Loucy (cell line): ENCODE data around the gene GALNT10.

Source experiments
- H2AFZ ChIP-seq: fragments of 200-600 bp; sonication (generic); 2 replicates; pipeline ENCODE4 v1.6.0; 2016; ENCODE audit warnings: antibody characterized with exemption, mild to moderate bottlenecking, low read length, moderate library complexity
- H3F3A ChIP-seq: fragments of 200-600 bp; 2 replicates; pipeline ENCODE4 v1.6.0; 2016; ENCODE audit warnings: antibody characterized with exemption, low read depth, mild to moderate bottlenecking
- H3K27me3 ChIP-seq: fragments of 200-600 bp; sonication (generic); 2 replicates; pipeline ENCODE4 v1.6.1; 2014; ENCODE audit warnings: low read length, mild to moderate bottlenecking; ENCODE audit not compliant: insufficient read depth, poor library complexity, severe bottlenecking
- H3K36me3 ChIP-seq: fragments of 200-600 bp; sonication (generic); 2 replicates; pipeline ENCODE4 v1.6.1; 2016; ENCODE audit warnings: low read length; ENCODE audit not compliant: insufficient read depth
- H3K4me1 ChIP-seq: fragments of 200-600 bp; sonication (generic); 2 replicates; pipeline ENCODE4 v1.5.1; 2014; ENCODE audit warnings: low read length, mild to moderate bottlenecking; ENCODE audit not compliant: insufficient read depth, poor library complexity, severe bottlenecking
- H3K4me2 ChIP-seq: fragments of 200-600 bp; sonication (generic); 2 replicates; pipeline ENCODE4 v1.6.0; 2014; ENCODE audit warnings: antibody characterized with exemption, low read length, low read depth, mild to moderate bottlenecking; ENCODE audit not compliant: poor library complexity, severe bottlenecking
- H3K4me3 ChIP-seq: fragments of 200-600 bp; sonication (generic); 2 replicates; pipeline ENCODE4 v1.5.1; 2014; ENCODE audit warnings: low read length, mild to moderate bottlenecking, mixed read lengths; ENCODE audit not compliant: poor library complexity, severe bottlenecking
- H3K79me2 ChIP-seq: fragments of 200-600 bp; sonication (generic); 2 replicates; pipeline ENCODE4 v1.6.1; 2014; ENCODE audit warnings: low read length; ENCODE audit not compliant: insufficient read depth
- H3K9ac ChIP-seq: fragments of 200-600 bp; sonication (generic); 2 replicates; pipeline ENCODE4 v1.6.0; 2014; ENCODE audit warnings: mild to moderate bottlenecking, low read depth, low read length, moderate library complexity; ENCODE audit not compliant: poor library complexity, severe bottlenecking
- H3K9me2 ChIP-seq: fragments of 200-600 bp; sonication (generic); replicated peaks from 2 replicates; pipeline ENCODE4 v1.6.1; 2016; ENCODE audit warnings: low read depth, low read length, mixed read lengths
- H3K9me3 ChIP-seq: fragments of 200-600 bp; sonication (generic); 2 replicates; pipeline ENCODE4 v1.6.1; 2014; ENCODE audit warnings: mild to moderate bottlenecking, antibody characterized with exemption, low read length, low read depth; ENCODE audit not compliant: insufficient read depth
- H4K20me1 ChIP-seq: fragments of 200-600 bp; sonication (generic); 2 replicates; pipeline ENCODE4 v1.6.0; 2014; ENCODE audit warnings: antibody characterized with exemption, low read length, mild to moderate bottlenecking; ENCODE audit not compliant: insufficient read depth, poor library complexity, severe bottlenecking
- CTCF ChIP-seq: fragments of 200-600 bp; sonication (generic); conservative IDR thresholded peaks from 2 replicates; pipeline ENCODE4 v1.5.1; 2014; ENCODE audit warnings: mild to moderate bottlenecking, antibody characterized with exemption, low read length
- EZH2phosphoT487 ChIP-seq: fragments of 200-600 bp; IDR thresholded peaks from 2 replicates; pipeline ENCODE4 v1.6.1; 2018; ENCODE audit warnings: antibody characterized with exemption, mild to moderate bottlenecking, moderate library complexity, borderline replicate concordance

GALNT10 gene

DNA sequence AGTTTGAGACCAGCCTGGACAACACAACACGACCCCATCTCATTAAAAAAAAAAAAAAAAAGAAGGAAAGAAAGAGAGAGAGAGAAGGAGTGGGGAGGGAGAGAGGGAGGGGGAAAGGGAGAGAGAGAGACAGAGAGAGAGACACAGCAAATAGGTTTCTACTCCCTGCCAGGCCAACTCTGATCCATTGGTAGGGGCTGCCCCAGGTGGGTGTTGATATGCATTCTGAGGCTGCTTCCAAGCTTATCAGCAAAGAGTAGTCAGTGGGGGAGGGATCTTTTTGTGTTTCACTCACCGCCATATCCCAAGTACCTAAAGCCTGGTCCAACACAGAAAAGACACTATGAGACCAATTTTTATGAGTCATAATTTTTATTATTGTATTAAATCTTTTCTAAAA is 198.3 kb downstream of the GALNT10 start:
- Histone ChIP-seq H3K4me3 (no peak overlapping the region), H3K9me3 (no peaks in the 10 kb centered on the region), H3K79me2 (no peaks in the 10 kb centered on the region), H3K36me3 (no peaks in the 10 kb centered on the region; the same call in 1 of the 2 replicates), H3K4me1 (no peaks in the 10 kb centered on the region), H2AFZ (no peak overlapping the region), H3K27me3 (no peaks in the 10 kb centered on the region), H3K4me2 (no peak overlapping the region), H4K20me1 (no peaks in the 10 kb centered on the region), H3F3A (no peaks in the 10 kb centered on the region), H3K9ac (no peak overlapping the region), H3K9me2 (no peaks in the 10 kb centered on the region)
- TF ChIP-seq CTCF (no peak), EZH2phosphoT487 (no peak)

- no peaks in the 10 kb centered on the region for H3F3A ChIP-seq
These were observed 199.6 kb downstream of the GALNT10 start for GRCh38 chr5:154390096-154390495.

GRCh38 chr5:154390746-154391359 is 200.3 kb downstream of the GALNT10 start:
- no peaks in the 10 kb centered on the region; the same call in 1 of the 2 replicates for H3K36me3 ChIP-seq
- no peak overlapping the region for H2AFZ ChIP-seq
- TF ChIP-seq EZH2phosphoT487 (no peak), CTCF (no peak)
- H3F3A ChIP-seq = no peaks in the 10 kb centered on the region
- H3K27me3 ChIP-seq = no peaks in the 10 kb centered on the region
- no peaks in the 10 kb centered on the region for H4K20me1 ChIP-seq
- no peak overlapping the region for H3K4me3 ChIP-seq
- no peaks in the 10 kb centered on the region for H3K79me2 ChIP-seq
- H3K4me1 ChIP-seq = no peaks in the 10 kb centered on the region
- no peaks in the 10 kb centered on the region for H3K9me2 ChIP-seq
- H3K9ac ChIP-seq = no peak overlapping the region
- no peak overlapping the region for H3K4me2 ChIP-seq
- H3K9me3 ChIP-seq = no peaks in the 10 kb centered on the region

More at GRCh38 chr5:154390096-154390495, 199.6 kb downstream of the GALNT10 start:
- Histone ChIP-seq H3K27me3 (no peaks in the 10 kb centered on the region), H3K79me2 (no peaks in the 10 kb centered on the region), H3K9me3 (no peaks in the 10 kb centered on the region), H3K4me1 (no peaks in the 10 kb centered on the region), H3K9ac (no peak overlapping the region), H3K9me2 (no peaks in the 10 kb centered on the region), H3K4me2 (no peak overlapping the region), H3K36me3 (no peaks in the 10 kb centered on the region; the same call in 1 of the 2 replicates), H2AFZ (no peak overlapping the region), H4K20me1 (no peaks in the 10 kb centered on the region), H3K4me3 (no peak overlapping the region)
- no peak for TF ChIP-seq EZH2phosphoT487
- no peak for TF ChIP-seq CTCF
